HG02588 (cell line): ENCODE data around the gene MB21D2.

Source experiments
- ATAC-seq: cut with Tn5 transposase; IDR thresholded peaks from one replicate; pipeline ENCODE4 v1.9.1; 2021; ENCODE audit warnings: mild to moderate bottlenecking, moderate library complexity; ENCODE audit not compliant: unreplicated experiment

MB21D2 gene

DNA sequence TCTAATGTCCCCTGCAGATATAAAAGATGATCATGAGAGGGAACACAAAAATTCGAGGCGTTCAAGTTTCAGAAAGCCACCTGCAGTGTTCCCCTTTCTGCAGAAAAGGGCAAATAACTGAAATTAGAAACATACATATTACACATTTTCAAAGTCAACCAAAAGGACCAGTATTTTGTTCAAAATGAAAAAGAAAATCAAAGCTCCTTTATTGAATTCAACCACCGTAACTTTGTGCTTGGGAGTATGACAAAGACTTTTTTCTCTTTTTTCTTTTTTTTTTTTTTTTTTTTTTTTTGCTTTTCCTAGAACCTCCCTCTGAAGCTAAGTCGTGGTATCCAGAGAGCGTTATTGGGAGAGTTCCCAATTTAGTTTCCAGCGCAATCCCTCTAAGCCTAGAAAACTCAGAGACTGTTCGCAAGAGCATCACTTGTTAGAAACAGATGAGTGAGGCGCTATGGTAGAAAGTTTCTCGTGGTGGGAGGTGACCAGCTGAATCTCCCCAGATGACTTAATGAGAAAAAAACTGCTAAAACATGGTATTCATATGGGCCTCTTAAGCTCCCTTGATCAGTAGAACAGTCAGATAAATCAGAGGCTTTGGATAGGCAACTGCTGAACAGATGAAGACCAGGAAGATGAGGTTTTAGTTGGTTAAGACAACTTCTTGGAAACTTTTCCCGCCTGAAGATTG, 77.4 kb downstream of the MB21D2 start:
- ATAC-seq: peak; percentile 40

DNA sequence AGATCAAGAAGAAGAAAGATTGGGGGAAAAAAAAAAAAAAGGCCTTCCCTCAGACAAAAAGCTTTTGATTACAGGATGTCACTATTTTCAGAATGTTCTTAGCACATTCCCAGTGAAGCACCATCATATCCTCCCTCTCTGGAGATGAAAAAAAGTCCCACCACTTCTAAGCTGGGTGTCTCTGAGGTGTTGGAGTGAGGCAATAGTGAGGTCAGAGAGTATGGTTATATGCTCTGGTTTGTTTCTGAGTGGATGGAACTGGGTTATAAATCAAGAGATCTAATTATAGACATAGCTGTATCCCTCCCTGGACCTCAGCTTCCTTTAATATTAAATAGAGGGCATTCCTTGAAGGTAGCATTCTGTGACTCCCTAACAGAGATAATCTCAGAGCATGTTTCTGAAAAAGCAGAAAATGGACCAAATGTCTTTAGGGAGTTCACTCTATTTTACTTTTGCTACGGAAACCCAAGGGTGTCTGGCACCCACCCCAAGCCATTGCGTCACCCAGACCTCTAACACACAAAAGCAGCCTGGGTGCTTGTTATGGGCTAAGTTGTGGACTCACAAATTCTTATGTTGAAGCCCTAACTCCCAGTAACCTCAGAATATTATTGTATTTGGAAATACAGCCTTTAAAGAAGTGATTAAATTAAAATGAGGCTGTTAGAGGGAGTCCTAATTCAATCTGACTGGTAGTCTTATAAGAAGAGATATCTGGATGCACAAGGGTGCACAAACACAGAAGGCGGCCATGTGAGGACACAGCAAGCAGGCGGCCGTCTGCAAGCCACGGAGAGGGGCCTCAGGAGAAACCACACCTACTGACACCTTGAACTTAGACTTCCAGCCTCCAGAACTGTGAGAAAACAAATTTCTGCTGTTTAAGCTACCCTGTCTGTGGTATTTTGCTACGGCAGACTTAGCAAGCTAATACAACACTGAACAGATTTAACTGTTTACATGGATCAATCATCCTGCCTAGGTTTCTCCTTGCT, 81.5 kb downstream of the MB21D2 start:
- no peak for ATAC-seq

DNA sequence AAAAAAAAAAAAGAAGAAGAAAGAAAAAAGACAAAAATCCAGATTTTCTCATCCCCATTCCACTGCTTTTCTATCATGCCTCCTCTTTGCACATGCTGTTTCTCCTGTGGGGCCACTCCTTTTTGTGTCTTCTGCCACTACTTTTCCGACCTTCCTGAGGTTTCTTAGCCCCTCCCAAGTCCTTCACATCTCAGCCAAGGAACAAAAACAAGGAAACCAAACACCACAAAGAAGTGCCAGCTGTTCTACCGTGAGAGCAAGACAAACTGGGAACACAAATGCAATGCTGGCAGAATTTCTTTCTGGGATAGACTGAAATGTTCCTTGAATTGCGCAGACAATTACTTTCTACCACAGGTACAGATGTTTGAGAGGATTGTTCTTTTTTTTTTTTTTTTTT, 83.2 kb downstream of the MB21D2 start:
- ATAC-seq: no peak

DNA sequence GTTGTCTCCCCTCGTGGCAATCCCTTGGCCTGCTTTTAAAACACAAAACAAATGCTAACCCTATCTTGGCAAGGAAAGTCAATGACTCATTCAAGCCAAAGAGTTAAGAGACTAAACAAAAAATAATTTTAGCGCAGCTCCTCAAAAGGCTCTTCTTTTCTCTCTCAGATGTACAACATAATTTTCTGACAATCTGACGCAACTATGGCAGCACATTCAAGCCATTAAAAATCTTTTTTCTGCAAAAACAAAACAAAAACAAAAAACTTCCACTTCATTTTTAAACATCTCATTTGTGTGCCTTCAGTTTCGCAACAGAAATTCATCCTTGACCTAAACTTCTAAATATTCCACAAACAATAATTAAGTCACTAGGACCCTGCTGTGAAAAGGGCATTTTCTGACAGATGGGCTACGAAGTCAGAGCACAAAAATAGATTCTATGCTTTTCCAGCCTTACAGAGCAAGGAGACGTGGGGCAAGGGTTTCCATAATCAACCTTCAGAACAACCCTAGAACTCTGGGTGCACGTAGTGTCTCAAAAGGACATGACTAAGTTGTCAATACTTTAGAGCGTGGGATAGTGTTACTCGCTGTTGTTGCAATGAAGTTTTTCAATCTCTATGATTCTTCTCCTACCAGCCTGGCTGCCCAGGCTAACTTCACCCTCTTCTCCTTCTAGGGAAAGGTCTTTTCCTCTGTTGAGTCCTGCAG, 84.3 kb downstream of the MB21D2 start:
- ATAC-seq: no peak

DNA sequence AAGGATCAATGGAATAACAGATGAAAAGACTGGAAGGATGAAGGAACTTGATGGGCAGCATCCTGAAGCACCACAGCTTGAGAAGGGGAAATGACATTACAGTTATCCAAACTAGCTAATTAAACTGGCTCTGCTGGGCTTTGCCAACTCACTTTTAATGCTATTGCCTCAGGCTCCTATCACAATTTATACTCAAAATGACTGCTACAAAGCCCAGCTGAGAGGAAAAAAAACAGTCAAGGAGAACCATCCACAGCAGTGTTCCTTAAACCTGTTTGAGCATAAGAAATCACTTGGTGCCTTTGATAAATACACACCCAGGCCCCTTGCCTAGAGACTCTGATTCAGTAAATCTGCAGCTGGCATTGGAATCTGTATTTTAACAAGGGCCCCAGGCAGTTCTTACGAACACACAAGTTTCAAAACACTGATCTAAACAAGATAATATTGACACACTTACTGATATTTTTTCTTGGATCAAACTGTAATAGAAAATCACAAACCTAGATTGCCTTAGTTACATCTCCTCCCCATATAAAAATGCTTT, 85.8 kb downstream of the MB21D2 start:
- ATAC-seq: no peak

DNA sequence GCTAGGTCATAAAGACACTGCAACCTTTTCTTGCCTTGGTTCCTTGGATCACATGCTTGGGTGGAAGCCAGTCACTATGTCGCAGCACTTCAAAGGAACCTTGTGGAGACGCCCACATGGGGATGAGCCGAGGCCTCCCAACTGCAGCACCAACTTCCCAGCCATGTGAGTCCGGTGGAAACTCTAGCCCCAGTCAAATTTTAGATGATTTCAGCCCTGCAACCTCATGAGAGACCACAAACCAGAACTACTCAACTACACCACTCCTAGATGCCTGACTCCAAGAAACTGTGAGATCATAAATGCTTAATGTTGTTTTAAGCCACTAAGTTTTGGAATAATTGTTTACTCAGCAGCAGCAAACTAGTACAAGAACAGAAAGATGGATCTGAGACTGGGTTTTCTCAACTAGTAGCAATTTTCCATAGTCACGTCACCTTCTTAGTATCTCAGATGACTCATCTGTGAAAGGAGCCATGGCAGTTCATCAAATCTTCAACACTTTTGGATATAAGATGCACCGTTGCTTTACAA, 86.5 kb downstream of the MB21D2 start:
- peak; percentile 50 for ATAC-seq

DNA sequence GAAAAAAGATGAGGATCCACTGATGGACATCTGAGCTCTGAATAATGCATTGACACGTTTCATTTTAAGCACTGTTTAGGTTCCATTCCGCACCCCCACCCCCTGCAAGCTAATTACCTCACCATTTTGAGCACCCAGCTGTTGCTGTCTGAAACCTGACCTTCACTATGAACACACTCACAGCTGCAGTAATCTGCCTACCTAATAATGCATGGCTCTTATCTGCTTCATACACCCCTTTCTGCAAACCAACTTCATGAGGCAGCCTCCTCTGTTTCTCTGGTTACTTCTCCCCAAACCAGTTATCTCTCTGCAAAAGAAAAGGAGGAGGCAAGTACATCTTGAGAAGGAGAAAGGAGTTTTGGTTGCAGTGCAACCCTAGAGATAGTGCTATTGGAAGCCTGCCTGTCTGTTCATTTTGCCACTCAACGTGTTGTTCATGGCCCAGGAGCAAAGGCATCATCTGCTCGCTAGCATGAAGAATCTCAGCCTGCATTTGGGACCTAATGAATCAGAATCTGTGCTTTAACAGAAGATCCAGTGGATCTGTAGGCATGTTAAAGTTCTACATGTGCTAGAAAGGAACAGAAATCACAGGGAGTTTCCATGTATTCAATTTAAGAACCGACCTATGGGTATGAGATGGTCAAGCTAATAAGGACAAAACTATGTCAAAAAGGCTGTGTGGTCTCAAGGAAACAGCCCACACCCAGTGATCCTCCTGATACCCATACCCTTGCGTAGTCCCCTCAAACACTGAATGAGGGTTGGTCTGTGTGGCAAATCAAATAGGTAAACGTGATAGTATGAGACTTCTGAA, 87.2 kb downstream of the MB21D2 start:
- peak; percentile 63 for ATAC-seq

DNA sequence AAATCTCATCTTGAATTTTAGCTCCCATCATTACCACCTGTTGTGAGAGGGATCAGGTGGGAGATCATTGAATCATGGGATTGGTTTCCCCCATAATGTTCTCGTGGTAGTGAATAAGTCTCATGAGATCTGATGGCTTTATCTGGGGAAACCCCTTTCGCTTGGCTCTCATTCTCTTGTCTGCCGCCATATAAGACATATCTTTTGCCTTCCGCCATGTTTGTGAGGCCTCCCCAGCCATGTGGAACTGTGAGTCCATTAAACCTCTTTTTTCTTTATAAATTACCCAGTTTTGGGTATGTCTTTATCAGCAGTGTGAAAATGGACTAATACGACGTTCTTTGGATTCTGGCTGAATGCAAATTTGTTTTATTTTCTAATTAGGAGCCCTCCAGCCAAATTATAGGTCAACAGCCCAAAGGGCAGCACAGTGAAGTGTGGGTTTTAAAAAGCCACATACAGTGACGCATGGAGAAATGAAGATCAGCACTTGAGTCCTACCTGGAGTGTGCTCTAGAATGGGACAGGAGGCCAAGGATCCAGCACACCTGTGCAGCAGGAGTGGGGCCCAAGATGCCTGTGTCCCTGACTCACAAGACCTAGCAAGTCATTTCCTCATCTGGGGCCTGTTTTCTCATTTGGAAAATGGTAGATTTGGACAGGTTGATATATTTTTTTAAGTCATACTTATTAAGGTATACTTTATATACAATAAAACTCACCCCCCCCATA, 89.6 kb downstream of the MB21D2 start:
- ATAC-seq: no peak

DNA sequence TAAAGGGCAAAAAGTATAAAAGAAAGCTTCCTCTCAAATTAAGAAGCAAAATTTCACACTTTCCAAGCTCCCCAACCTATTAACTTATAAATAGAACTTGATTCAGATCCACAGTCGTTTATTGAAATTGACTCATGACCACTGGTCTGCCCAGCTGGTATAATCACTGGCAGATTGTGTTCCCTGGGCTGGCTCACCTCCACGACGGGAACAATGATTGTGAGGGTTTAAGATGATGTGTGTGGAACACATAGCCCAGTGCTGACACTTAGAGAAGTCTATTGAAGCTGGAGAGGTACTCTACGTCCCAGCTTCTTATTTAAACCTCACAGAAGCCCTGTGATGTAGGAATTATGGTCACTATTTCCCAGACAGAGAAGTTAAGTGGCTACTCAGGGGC, 90.4 kb downstream of the MB21D2 start:
- ATAC-seq: no peak

DNA sequence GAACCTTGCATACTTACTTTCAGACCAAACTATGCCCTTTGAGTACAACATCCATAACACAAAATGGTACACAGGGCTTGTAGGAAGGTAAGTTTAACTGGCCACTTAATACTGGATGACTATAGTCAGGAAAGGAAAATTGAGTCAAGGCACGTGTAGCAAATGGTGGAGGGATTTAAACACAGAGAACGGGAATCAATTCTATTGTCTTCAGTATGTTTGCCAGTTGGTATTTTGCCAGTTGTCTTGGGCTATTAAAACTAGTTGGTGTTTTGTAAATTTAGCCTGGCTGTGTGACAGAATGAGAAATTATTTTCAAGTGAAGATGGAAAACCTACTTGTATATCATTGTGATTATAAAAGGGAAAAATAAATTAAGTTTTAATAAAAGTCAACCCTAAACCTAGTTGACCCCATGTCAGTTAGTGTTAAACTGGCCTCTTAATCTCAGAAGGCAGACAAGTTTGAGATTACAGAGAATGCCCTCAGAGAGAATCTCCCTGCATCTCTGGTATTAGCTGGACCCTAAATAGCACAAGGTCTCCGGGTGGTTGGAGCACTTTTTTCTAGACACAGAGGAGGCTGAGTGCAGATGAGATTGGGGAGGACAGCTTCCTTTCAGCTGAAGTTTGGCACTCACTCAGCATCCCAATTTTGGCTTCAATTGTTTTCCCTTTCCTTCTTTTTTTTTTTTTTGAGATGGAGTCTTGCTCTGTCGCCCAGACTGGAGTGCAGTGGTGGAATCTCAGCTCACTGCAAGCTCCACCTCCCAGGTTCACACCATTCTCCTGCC, 91.2 kb downstream of the MB21D2 start:
- ATAC-seq: no peak

DNA sequence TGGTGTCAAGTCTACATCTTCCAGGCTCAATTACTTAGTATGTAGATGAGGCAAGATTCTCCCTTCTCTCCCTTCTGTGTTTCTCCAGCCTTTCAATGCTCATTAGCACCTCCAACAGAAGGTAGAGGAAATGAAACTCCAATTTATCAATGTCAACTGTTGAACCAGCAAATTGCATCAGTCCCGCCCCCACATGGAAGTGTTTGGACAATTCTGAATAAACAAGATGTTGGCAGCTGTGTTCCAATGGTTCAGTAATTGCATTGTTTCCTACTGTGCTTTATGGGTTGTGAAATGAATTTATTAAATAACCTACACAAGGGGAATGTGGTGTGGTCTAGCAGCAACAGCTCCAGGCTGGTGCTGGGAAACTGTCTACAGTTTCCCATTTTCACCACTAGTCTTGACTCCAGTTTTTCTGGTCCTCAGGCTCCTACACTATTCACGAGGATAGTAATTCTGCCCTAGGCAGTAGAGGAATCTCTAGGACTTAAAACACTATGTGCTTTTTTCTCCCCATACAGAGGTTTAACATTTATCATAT, 91.9 kb downstream of the MB21D2 start:
- no peak for ATAC-seq

DNA sequence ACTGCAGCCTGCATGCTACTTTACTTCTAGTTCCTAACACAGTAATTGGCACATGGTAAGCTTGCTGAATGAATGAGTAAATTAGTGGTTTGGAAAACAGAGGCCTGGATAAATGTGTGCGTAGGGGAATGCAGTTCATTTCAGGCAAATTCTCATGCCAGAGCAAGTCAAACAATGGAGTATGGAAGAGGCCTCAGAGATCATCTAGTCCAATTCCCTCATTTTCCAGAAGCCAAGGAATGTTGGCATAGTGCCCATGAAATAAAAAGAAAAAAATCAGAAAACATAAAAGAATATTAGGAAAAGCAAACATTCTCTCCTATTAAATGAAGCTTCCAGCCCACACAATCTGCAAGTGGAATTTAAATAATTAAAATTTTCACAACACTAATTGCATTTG, 92.4 kb downstream of the MB21D2 start:
- ATAC-seq: no peak

DNA sequence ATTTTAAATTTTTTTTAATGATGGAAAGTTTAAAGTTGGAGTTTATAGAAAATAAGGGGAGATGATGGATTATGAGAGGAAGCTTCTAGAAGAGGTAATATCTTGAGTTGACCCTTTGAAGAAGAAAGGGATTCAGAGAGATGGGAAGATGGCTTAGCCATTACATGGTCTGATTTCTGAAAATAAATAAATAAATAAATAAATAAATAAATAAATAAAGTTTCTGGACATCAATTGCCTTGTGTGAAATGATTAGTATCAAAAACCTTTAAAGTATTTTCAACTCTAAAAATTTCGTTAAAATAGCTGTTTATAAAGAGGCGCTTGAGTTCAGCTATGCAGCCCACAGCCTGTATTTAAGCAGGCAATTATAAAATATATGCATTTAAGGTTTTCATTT, 93.3 kb downstream of the MB21D2 start:
- ATAC-seq: no peak

DNA sequence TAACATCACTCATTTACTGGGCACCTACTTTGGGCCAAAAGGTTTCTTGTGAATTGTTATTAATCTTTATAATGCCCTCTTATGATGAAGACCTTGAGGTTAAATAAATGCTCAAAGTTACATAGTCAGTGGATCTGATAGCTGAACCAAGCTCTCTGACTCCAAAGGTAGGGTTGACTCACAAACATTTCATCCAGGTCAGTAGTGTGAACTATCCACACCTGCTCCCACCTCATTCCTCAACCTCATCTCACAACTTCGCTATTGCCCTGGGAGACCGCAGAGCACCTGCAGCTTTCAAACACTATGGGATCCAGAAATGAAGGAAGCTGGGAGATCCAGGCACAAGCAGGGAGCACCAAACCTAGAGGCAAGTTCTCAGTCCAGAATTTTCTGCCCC, 96.5 kb downstream of the MB21D2 start:
- no peak for ATAC-seq

DNA sequence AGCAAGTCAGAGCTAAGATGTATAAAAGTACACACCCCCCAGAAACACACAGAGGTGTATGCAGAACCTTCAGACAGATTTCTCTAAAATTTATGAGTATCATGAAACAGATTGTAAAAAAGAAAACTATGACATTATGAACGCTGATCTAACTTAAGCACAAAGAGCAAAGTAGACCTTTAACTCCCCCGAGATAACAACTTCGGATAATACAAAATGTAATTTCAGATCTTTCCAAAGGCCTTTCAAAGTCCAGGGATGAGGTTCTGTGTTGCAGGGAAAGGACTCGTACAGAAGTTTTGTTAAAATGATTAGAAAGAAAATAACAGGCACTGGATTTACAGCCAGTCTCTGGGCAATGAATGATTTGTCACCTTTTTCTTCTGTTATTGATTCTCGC, 97.5 kb downstream of the MB21D2 start:
- ATAC-seq: no peak

DNA sequence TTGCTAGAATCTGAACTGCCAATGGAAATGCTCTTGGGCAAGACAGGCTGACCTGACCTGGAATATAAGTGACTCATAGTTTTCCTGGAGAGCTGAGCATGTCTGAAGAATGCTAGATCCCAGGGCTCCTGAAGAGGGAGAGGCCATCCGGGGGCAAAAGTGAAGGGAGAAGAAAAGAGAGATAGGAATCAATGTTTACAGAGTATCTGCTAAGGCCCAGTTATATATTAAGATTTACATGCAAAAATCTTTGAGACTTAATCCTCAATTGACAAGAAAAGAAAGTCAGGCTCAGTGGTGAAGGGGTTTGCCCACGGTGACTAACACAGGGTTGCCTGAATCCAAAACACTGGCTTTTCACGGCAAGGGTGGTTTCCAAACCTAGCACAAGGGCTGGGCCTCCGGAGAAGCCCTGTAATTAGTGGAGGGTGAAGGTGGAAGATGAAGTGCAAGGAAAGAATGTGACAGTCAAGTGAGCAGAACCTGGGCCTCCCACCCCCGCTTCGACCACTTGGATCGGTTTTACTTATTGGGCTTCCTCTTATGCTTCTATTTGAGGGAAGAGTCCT, 98.6 kb downstream of the MB21D2 start:
- peak; percentile 70 for ATAC-seq

DNA sequence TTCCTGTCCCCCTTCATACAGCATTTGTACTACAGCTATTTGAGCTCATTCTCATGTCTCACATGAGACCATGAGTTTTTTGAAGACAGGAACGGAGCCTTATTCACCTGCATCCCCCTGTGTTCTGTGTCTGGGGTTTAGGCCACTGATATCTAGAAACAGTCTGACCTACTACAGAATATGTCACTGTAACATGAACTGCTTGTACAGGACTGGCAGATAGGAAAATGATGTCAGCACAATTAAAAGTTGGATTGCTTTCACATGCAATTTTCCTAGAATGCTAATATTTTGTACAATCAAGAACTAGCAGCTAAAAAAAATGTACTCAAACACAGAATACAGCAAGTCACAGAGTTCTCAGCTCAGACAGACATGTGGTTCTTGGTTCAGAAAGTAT, 99.5 kb downstream of the MB21D2 start:
- no peak for ATAC-seq

DNA sequence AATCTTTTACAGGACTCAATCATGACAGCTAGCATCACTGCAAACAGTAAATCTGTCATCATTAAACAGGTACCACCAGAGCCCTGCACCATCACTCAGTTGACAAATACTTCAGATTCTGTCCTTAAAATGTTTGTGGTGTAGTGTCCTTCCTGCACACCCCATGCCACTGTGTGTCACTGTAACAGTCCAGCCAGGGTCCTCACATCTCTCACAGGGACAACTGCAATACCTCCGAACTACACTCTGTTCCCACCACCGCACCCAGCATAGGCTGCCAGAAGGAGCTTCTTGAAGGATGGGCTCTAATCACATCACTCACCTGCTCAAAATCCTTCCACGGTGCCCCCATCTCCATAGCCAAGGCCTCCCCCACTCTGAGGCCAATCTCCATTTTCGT, 100.2 kb downstream of the MB21D2 start:
- no peak for ATAC-seq
